DMS153 (cell line): ENCODE results near the gene SPINK4.
A peak's percentile ranks its signal among the peaks of the same experiment; 100 is the strongest.

Experiments used
- DNase-seq: peaks from one replicate; lab custom pipeline; 2025; lab: John Stamatoyannopoulos, UW

Gene SPINK4

GRCh38 chr9:33239921-33240320 lies at the start of gene SPINK4:
Gene SPINK4, plus strand, starts transcription at chr9:33240167. Its CDS starts 42 bp downstream, at chr9:33240209.
- DNase-seq: no peak

GRCh38 chr9:33192493-33193255 lies 47.3 kb upstream of the SPINK4 start:
- no peak for DNase-seq

- DNase-seq: no peak
Observed at GRCh38 chr9:33193818-33194217, 46.1 kb upstream of the SPINK4 start.

GRCh38 chr9:33196736-33197135 lies 43.2 kb upstream of the SPINK4 start:
- no peak for DNase-seq

- DNase-seq: no peak
Observed at GRCh38 chr9:33197279-33198152, 42.5 kb upstream of the SPINK4 start.

GRCh38 chr9:33198165-33198564 lies 41.8 kb upstream of the SPINK4 start:
- DNase-seq: no peak

- no peak for DNase-seq
Observed at GRCh38 chr9:33202018-33202417, 37.9 kb upstream of the SPINK4 start.

- no peak for DNase-seq
Observed at GRCh38 chr9:33202552-33203201, 37.3 kb upstream of the SPINK4 start.

GRCh38 chr9:33209394-33209793 lies 30.6 kb upstream of the SPINK4 start:
- DNase-seq: no peak

GRCh38 chr9:33210006-33210715 lies 29.8 kb upstream of the SPINK4 start:
- DNase-seq: no peak

GRCh38 chr9:33211695-33212393 lies 28.1 kb upstream of the SPINK4 start:
- no peak for DNase-seq

- no peak for DNase-seq
Observed at GRCh38 chr9:33220681-33221567, 19.0 kb upstream of the SPINK4 start.

- no peak for DNase-seq
Observed at GRCh38 chr9:33221568-33221884, 18.4 kb upstream of the SPINK4 start.

GRCh38 chr9:33222031-33222430 lies 17.9 kb upstream of the SPINK4 start:
- no peak for DNase-seq

GRCh38 chr9:33223696-33224095 lies 16.3 kb upstream of the SPINK4 start:
- no peak for DNase-seq

GRCh38 chr9:33225319-33226147 lies 14.4 kb upstream of the SPINK4 start:
- DNase-seq: peak; percentile 52

GRCh38 chr9:33227008-33227398 lies 13.0 kb upstream of the SPINK4 start:
- no peak for DNase-seq

- no peak for DNase-seq
Observed at GRCh38 chr9:33227741-33228140, 12.2 kb upstream of the SPINK4 start.

- no peak for DNase-seq
Observed at GRCh38 chr9:33228606-33229005, 11.4 kb upstream of the SPINK4 start.
